Mesodermal cell (in vitro differentiated cells): ENCODE results near the gene CD109. TPM values are rescaled to one million over a fixed set of nuclear protein-coding genes. Genes with fewer than 3 reads are reported as not detected.

ENCODE experiments used
- H3K27ac ChIP-seq: 2 replicates; pipeline ENCODE4 v1.7.0; 2013; ENCODE audit warnings: mild to moderate bottlenecking, low read depth, low read length, moderate library complexity; ENCODE audit not compliant: severe bottlenecking
- H3K36me3 ChIP-seq: 2 replicates; pipeline ENCODE4 v1.7.1; 2013; ENCODE audit warnings: mild to moderate bottlenecking, low read length, moderate library complexity; ENCODE audit not compliant: control insufficient read depth, insufficient read depth
- H3K4me1 ChIP-seq: one replicate; pipeline ENCODE4 v1.7.1; 2013; ENCODE audit warnings: mild to moderate bottlenecking, low read length; ENCODE audit not compliant: insufficient read depth, control insufficient read depth, poor library complexity, severe bottlenecking
- H3K4me3 ChIP-seq: 2 replicates; pipeline ENCODE4 v1.7.0; 2013; ENCODE audit warnings: low read length, control low read depth, mild to moderate bottlenecking; ENCODE audit not compliant: insufficient read depth, poor library complexity, severe bottlenecking; ENCODE audit errors: extremely low read depth
- H3K9me3 ChIP-seq: 2 replicates; pipeline ENCODE4 v1.7.1; 2013; ENCODE audit warnings: mild to moderate bottlenecking, low read length, moderate library complexity; ENCODE audit not compliant: control insufficient read depth
- WGBS, 2 experiments: methylation state at CpG; one replicate each; pipeline ENCODE4 v1.1.5; 2013; ENCODE audit warnings: missing lambda C conversion rate in 2 of 2; ENCODE audit not compliant: insufficient coverage in 2 of 2; 5-methylcytosine and 5-hydroxymethylcytosine counted together
- polyA plus RNA-seq, 2 experiments: library from polyadenylated mRNA; stranded (reverse); fragments of 50-300 nt; gene quantifications; one replicate each; pipeline ENCODE4 v1.2.3, GENCODE V29; 2013

The CD109 gene
- 10.9 TPM for polyA plus RNA-seq (2013, experiment 1 of 2)
- polyA plus RNA-seq (2013, experiment 2 of 2), result 10.1 TPM

- Histone ChIP-seq H3K4me1 (peaks cover 19% of the 10 kb centered on the region), H3K36me3 (no peaks in the 10 kb centered on the region), H3K27ac (peak within 1 kb of the TSS; percentile 82), H3K9me3 (peaks cover 4% of the 10 kb centered on the region), H3K4me3 (peak within 1 kb of the TSS; percentile 37)
- 2 to 5% methylated on average over 34 to 41 of the region's 61 CpGs for WGBS, 2 experiments
Measured at GRCh38 chr6:73695619-73696421, at the start of gene CD109. Gene CD109, plus strand, starts transcription at chr6:73696203. Its CDS starts 13 bp downstream, at chr6:73696216.

- no peak overlapping the region for H3K4me3 ChIP-seq
Measured at GRCh38 chr6:73648166-73648565, 47.8 kb upstream of the CD109 start.

DNA sequence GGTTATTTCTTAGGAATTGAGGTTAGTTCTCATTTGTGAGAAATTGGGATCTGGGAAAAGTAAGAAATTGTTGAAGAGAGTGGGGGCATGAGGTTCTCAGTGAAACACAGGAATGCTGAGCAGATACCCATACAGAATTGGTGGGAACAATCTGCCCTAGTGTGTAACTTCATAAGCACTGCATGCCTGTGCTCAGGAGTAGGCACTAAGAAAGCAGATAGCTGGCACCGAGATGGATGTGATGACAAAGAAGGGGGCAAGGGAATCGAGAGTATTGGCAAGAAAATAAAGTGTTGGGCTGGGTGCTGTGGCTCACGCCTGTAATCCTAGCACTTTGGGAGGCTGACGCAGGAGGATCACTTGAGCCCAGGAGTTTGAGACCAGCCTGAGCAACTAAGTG is 46.2 kb upstream of the CD109 start:
- no peak overlapping the region for H3K27ac ChIP-seq
- 61 to 63% methylated on average over 3 of the region's 4 CpGs for WGBS, 2 experiments
- H3K36me3 ChIP-seq, result peaks cover 4% of the 10 kb centered on the region
- H3K4me1 ChIP-seq, result no peaks in the 10 kb centered on the region
- no peak overlapping the region for H3K4me3 ChIP-seq
- no peaks in the 10 kb centered on the region for H3K9me3 ChIP-seq

More at GRCh38 chr6:73648166-73648565, 47.8 kb upstream of the CD109 start:
- no peaks in the 10 kb centered on the region for H3K9me3 ChIP-seq
- H3K4me1 ChIP-seq, result no peaks in the 10 kb centered on the region
- H3K36me3 ChIP-seq, result peaks cover 4% of the 10 kb centered on the region
- H3K27ac ChIP-seq, result no peak overlapping the region

- H3K36me3 ChIP-seq, result peaks cover 4% of the 10 kb centered on the region
- no peaks in the 10 kb centered on the region for H3K9me3 ChIP-seq
- peak overlapping the region; percentile 37 for H3K27ac ChIP-seq
- H3K4me3 ChIP-seq, result peak overlapping the region; percentile 91
- H3K4me1 ChIP-seq, result no peaks in the 10 kb centered on the region
- WGBS, 2 experiments, result 2 to 5% methylated on average over 10 to 16 of the region's 32 CpGs
Measured at GRCh38 chr6:73652637-73653570, 43.1 kb upstream of the CD109 start.

GRCh38 chr6:73653571-73654424 is 42.2 kb upstream of the CD109 start, which contains the start of gene SLC17A5:
Gene SLC17A5, minus strand, starts transcription at chr6:73653992. Its CDS starts 106 bp downstream, at chr6:73653886.
- H3K4me3 ChIP-seq, result peak within 1 kb of the TSS; percentile 91
- no peaks in the 10 kb centered on the region for H3K9me3 ChIP-seq
- H3K36me3 ChIP-seq, result no peaks in the 10 kb centered on the region
- 0% methylated on average over 73 to 87 of the region's 90 CpGs for WGBS, 2 experiments
- peak within 1 kb of the TSS; percentile 87 for H3K27ac ChIP-seq
- no peaks in the 10 kb centered on the region for H3K4me1 ChIP-seq

- WGBS, 2 experiments, result 74 to 93% methylated on average over 2 of the region's 2 CpGs
- no peaks in the 10 kb centered on the region for H3K4me1 ChIP-seq
- H3K27ac ChIP-seq, result no peak overlapping the region
- H3K9me3 ChIP-seq, result no peaks in the 10 kb centered on the region
- no peaks in the 10 kb centered on the region for H3K36me3 ChIP-seq
- H3K4me3 ChIP-seq, result no peak overlapping the region
Measured at GRCh38 chr6:73655341-73655917, 40.6 kb upstream of the CD109 start.

DNA sequence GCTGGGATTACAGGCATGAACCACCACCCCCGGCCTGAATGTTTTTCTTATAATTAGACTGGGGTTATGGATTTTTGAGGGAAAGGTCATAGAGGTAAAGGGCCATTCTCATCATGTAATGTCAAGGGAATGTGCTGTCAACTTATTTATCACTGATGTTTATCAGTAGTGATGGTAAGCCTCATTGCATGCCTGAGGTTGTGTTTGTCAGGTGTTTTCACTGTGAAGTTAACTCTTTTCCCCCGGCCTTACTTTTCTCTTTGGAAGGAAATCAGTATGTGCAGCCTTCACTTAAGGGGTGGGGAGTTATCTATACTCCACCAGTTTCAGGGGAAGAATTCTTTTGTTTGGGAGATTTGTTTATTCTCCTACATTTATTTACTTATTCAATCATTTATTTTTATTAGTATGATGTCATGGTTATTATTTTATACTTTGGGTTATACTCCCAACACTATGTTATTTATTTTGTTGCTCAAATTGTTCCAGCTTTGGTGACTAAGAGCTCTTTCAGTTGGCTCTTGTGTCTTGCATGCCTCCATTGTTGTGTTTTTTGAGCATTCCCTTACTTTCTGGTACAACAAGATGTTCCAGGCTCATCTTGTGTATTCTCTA is 39.4 kb upstream of the CD109 start:
- Histone ChIP-seq H3K4me3 (no peak overlapping the region), H3K27ac (no peak overlapping the region), H3K36me3 (no peaks in the 10 kb centered on the region), H3K9me3 (no peaks in the 10 kb centered on the region), H3K4me1 (no peaks in the 10 kb centered on the region)
- no CpG with 5 or more reads among the region's 2 CpGs for WGBS, 2 experiments

GRCh38 chr6:73657201-73657600 is 38.8 kb upstream of the CD109 start:
- H3K4me1 ChIP-seq, result no peaks in the 10 kb centered on the region
- no peak overlapping the region for H3K27ac ChIP-seq
- H3K4me3 ChIP-seq, result no peak overlapping the region
- H3K9me3 ChIP-seq, result no peaks in the 10 kb centered on the region
- no peaks in the 10 kb centered on the region for H3K36me3 ChIP-seq
- WGBS, 2 experiments, result 90% methylated on average over 2 to 3 of the region's 3 CpGs

DNA sequence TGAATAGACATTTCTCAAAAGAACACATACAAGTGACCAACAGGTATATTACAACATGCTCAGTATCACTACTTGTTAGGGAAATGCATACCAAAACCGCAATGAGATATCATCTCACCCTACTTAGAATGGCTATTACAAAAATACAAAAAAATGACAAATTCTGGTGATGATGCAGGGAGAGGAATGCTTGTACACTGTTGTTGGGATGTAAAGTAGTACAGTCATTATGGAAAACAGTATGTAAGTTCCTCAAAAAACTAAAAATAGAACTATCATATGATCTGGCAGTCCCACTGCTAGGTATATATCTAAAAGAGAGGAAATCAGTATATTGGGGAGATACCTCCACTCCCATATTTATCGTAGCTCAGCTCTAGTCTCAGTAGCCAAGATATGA is 31.3 kb upstream of the CD109 start:
- WGBS, 2 experiments, result no CpG with 5 or more reads among the region's 2 CpGs
- Histone ChIP-seq H3K4me1 (no peaks in the 10 kb centered on the region), H3K9me3 (no peaks in the 10 kb centered on the region), H3K4me3 (no peak overlapping the region), H3K36me3 (no peaks in the 10 kb centered on the region), H3K27ac (no peak overlapping the region)
